ENCODE data around the gene ECT2L.

ECT2L gene

GRCh38 chr6:138953451-138953850 lies 157.6 kb downstream of the ECT2L start:
- Histone ChIP-seq H3K23ac (ENCODE audit: low read depth, low read length, poor library complexity) (no peak overlapping the region), H3K27ac (replicated peaks; ENCODE audit: low read length) (no peak overlapping the region), H3K4me2 (ENCODE audit: insufficient read depth, low read length, poor library complexity, severe bottlenecking) (no peak overlapping the region), H2AFZ (ENCODE audit: low read length) (no peak overlapping the region), H3K79me1 (ENCODE audit: low read depth, low read length) (peaks cover 2% of the 10 kb centered on the region), H3K9me3 (replicated peaks in 1 of 2; ENCODE audit: control insufficient read depth in 2 of 2, insufficient read depth in 1 of 2, low read depth in 1 of 2, low read length in 2 of 2) (peaks cover 0 to 5% of the 10 kb centered on the region in 2 donors), H3K14ac (ENCODE audit: low read length) (no peak overlapping the region), H3K36me3 (replicated peaks in 1 of 2; ENCODE audit: control insufficient read depth in 2 of 2, insufficient read depth in 2 of 2, low read length in 2 of 2) (no peaks in the 10 kb centered on the region), H2BK12ac (ENCODE audit: low read length) (no peak overlapping the region), H3K4me1 (ENCODE audit: control insufficient read depth in 2 of 2, insufficient read depth in 1 of 2, low read depth in 1 of 2, low read length in 2 of 2) (no peaks in the 10 kb centered on the region), H3K27me3 (ENCODE audit: control insufficient read depth in 3 of 3, insufficient read depth in 3 of 3, low read depth in 1 of 3, low read length in 3 of 3) (no peaks in the 10 kb centered on the region), H2AK5ac (ENCODE audit: low read depth, low read length) (no peak overlapping the region), H2BK15ac (ENCODE audit: low read length) (no peak overlapping the region), H4K91ac (ENCODE audit: low read depth, low read length, poor library complexity) (no peak overlapping the region), H3K18ac (ENCODE audit: low read length) (no peak overlapping the region), H3K9ac (ENCODE audit: low read depth, low read length, poor library complexity) (no peak overlapping the region), H2BK5ac (ENCODE audit: low read length) (no peak overlapping the region), H3K4ac (ENCODE audit: low read length) (no peak overlapping the region), H3K4me3 (ENCODE audit: low read length in 2 of 2) (no peak overlapping the region), H2BK120ac (ENCODE audit: low read depth, low read length) (no peak overlapping the region), H4K8ac (ENCODE audit: low read depth, low read length) (no peak overlapping the region)
- DNase-seq (ENCODE audit: low spot score): no peak
- no CpG with 5 or more reads among the region's 1 CpG for WGBS, 2 donors (ENCODE audit: extremely low coverage in 2 of 2, insufficient read length in 2 of 2, insufficient replicate concordance in 1 of 2)

Measured in neuronal stem cell (in vitro differentiated cells).